Keratinocyte (primary cell): Measurements from ENCODE around the gene KNCN. TPM values are rescaled to one million over a fixed set of nuclear protein-coding genes. Genes with fewer than 3 reads are reported as not detected.

Experiments used
- DNase-seq: peaks from one replicate; pipeline ENCODE4 v3.0.0-alpha.2; 2011; ENCODE audit warnings: low read depth, missing footprints, low spot score
- FAIRE-seq: peaks from 2 replicates; lab custom pipeline; 2011; peaks lifted over from hg19 to GRCh38; lab: Jason Lieb, UNC
- H2AFZ ChIP-seq: 2 replicates; pipeline ENCODE4 v1.6.0; 2012; ENCODE audit warnings: low read length, control low read depth, inconsistent platforms; ENCODE audit not compliant: control insufficient read depth
- H3K27ac ChIP-seq: 2 replicates; pipeline ENCODE4 v1.5.1; 2011; ENCODE audit warnings: low read length; ENCODE audit not compliant: control insufficient read depth, insufficient read depth
- H3K27me3 ChIP-seq: 3 replicates; pipeline ENCODE4 v1.6.0; 2011; ENCODE audit warnings: low read length; ENCODE audit not compliant: control insufficient read depth, insufficient read depth; ENCODE audit errors: extremely low read depth
- H3K36me3 ChIP-seq, 2 experiments: 2 replicates in 1 of 2; 3 replicates in 1 of 2; pipeline ENCODE4 v1.5.1; 2011; ENCODE audit warnings: low read length in 2 of 2, mild to moderate bottlenecking in 1 of 2; ENCODE audit not compliant: control insufficient read depth in 2 of 2, insufficient read depth in 2 of 2; ENCODE audit errors: extremely low read depth in 1 of 2
- H3K4me1 ChIP-seq: 3 replicates; pipeline ENCODE4 v1.5.1; 2011; ENCODE audit warnings: low read length; ENCODE audit not compliant: control insufficient read depth, insufficient read depth; ENCODE audit errors: extremely low read depth
- H3K4me2 ChIP-seq: 3 replicates; pipeline ENCODE4 v1.6.0; 2011; ENCODE audit warnings: low read depth, low read length; ENCODE audit not compliant: control insufficient read depth, insufficient read depth; ENCODE audit errors: extremely low read depth
- H3K4me3 ChIP-seq, 3 experiments: fragments of 200-600 bp in 1 of 3; sonication (generic) in 1 of 3; 2 replicates in 2 of 3; 3 replicates in 1 of 3; pipeline ENCODE4 v1.5.1; 2011 to 2016; ENCODE audit warnings: low read length in 3 of 3, mild to moderate bottlenecking in 3 of 3, control low read depth in 2 of 3, inconsistent platforms in 1 of 3, low read depth in 1 of 3, mixed read lengths in 1 of 3, mixed run types in 1 of 3, moderate library complexity in 1 of 3; ENCODE audit not compliant: control insufficient read depth in 2 of 3, insufficient read depth in 2 of 3; ENCODE audit errors: extremely low read depth in 1 of 3
- H3K79me2 ChIP-seq: 2 replicates; pipeline ENCODE4 v1.6.0; 2012; ENCODE audit warnings: low read length; ENCODE audit not compliant: control insufficient read depth, insufficient read depth
- H3K9ac ChIP-seq: 3 replicates; pipeline ENCODE4 v1.6.0; 2011; ENCODE audit warnings: low read length; ENCODE audit not compliant: control insufficient read depth, insufficient read depth; ENCODE audit errors: extremely low read depth
- H3K9me1 ChIP-seq: 3 replicates; pipeline ENCODE4 v1.6.0; 2011; ENCODE audit warnings: low read length; ENCODE audit not compliant: control insufficient read depth, insufficient read depth; ENCODE audit errors: extremely low read depth
- H3K9me3 ChIP-seq: 2 replicates; pipeline ENCODE4 v1.5.1; 2012; ENCODE audit warnings: low read depth, low read length; ENCODE audit not compliant: control insufficient read depth
- H4K20me1 ChIP-seq: 3 replicates; pipeline ENCODE4 v1.6.0; 2011; ENCODE audit warnings: low read length; ENCODE audit not compliant: control insufficient read depth, insufficient read depth; ENCODE audit errors: extremely low read depth
- EZH2 ChIP-seq: IDR thresholded peaks from one replicate; pipeline ENCODE4 v1.6.1; 2012; ENCODE audit warnings: inconsistent platforms, mild to moderate bottlenecking, low read length, moderate library complexity
- dilution Hi-C: fragments of 300-500 bp; cut with MboI; formaldehyde crosslinking; loops from one replicate; pipeline ENCODE4 v1.7.0; 2020; ENCODE audit warnings: low sequenced_read_pairs; ENCODE audit not compliant: extremely low pct_ligation_motif_present
- polyA plus RNA-seq, 5 experiments: library from polyadenylated mRNA; depleted of rRNA in 3 of 5; stranded (reverse) in 3 of 5; stranded (forward) in 1 of 5; unstranded in 1 of 5; fragments of >200 nt; gene quantifications; 1 replicate in 1 of 5; 2 replicates in 3 of 5; 3 replicates in 1 of 5; pipeline versions ENCODE4 v1.2.1 to v1.2.3, GENCODE V29; 2011 to 2012; ENCODE audit warnings: missing spikeins in 2 of 5, low read depth in 1 of 5, low replicate concordance in 1 of 5
- TF ChIP-seq, protein P1 (sequence below), 3 experiments: IDR thresholded peaks in 1 of 3; conservative IDR thresholded peaks in 1 of 3; optimal IDR thresholded peaks in 1 of 3; 2 replicates in 2 of 3; 3 replicates in 1 of 3; pipeline versions ENCODE3 to v1.5.1; 2011; ENCODE audit warnings: low read length in 3 of 3, mild to moderate bottlenecking in 3 of 3, moderate library complexity in 2 of 3, control low read depth in 1 of 3, inconsistent platforms in 1 of 3; ENCODE audit not compliant: insufficient read depth in 2 of 3; ENCODE audit errors: extremely low read depth in 1 of 3

The KNCN gene
- polyA plus RNA-seq, 1 donor (not counting 4 experiments of a cell fraction or from before 2014, with no cell fraction given) = not detected

DNA sequence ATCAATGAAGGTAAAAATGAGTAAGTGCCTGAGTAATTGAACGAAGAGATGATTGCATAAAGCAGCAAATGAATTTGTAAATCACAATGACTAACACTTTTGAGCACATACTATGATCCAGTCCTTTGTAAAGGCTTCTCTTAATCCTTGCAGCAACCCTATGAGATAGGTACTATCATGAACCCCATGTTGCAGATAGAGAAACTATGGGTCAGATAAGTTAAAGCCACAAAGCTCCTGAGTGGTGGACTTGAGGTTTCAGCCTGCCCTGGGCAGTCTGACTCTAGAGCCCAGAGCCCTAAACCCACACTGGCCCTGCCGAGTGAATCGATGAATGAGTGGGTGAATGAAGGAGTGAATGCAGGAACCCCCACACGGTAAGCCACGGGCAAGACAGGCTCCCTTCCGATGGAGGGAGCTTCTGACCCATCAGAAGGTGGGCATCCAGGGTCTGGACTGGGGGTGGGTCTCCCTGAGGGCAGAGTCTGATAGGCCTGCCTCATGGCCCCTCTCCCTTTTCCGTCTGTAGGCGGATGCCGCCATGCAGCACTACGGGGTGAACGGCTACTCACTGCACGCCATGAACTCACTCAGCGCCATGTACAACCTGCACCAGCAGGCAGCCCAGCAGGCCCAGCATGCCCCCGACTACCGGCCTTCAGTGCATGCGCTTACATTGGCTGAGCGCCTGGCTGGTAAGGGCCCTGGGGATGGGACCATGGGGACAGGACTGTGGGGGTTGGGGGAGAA lies 44.8 kb downstream of the KNCN start:
- peaks cover 3% of the 10 kb centered on the region for H3K27me3 ChIP-seq

DNA sequence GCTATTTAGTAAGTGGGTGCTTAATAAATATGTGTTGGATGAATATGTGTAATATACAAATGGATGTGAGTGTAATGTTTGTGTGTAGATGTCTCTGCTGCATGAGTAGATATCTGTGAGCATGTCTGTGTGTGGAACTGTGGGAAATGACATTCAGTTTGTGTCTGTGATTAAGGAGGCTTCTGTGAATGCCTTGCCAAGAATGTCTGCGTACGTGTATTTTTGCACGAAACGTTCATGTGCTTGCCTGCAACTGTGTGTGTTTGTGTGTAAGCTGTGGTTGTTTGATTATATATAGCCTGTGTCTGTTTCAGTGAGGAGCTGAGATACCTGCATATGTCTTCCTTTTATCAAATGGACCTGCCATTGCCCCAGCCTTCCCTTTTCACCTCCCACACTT lies 48.0 kb downstream of the KNCN start:
- Histone ChIP-seq H3K9me3 (no peaks in the 10 kb centered on the region), H3K27ac (no peak overlapping the region), H3K4me3 (no peak overlapping the region), H3K27me3 (peaks cover 3% of the 10 kb centered on the region), H3K79me2 (no peaks in the 10 kb centered on the region), H3K4me2 (no peak overlapping the region), H3K9me1 (no peaks in the 10 kb centered on the region), H4K20me1 (no peaks in the 10 kb centered on the region), H3K4me1 (no peaks in the 10 kb centered on the region), H2AFZ (no peak overlapping the region), H3K36me3 (no peaks in the 10 kb centered on the region), H3K9ac (no peak overlapping the region)
- dilution Hi-C loops = no loop called here
- TF ChIP-seq, protein P1, sequence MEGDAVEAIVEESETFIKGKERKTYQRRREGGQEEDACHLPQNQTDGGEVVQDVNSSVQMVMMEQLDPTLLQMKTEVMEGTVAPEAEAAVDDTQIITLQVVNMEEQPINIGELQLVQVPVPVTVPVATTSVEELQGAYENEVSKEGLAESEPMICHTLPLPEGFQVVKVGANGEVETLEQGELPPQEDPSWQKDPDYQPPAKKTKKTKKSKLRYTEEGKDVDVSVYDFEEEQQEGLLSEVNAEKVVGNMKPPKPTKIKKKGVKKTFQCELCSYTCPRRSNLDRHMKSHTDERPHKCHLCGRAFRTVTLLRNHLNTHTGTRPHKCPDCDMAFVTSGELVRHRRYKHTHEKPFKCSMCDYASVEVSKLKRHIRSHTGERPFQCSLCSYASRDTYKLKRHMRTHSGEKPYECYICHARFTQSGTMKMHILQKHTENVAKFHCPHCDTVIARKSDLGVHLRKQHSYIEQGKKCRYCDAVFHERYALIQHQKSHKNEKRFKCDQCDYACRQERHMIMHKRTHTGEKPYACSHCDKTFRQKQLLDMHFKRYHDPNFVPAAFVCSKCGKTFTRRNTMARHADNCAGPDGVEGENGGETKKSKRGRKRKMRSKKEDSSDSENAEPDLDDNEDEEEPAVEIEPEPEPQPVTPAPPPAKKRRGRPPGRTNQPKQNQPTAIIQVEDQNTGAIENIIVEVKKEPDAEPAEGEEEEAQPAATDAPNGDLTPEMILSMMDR (optimal IDR thresholded peaks at IDR 0.05 in 1 of 3, IDR thresholded peaks at IDR 0.05 in 1 of 3, conservative IDR thresholded peaks at IDR 0.05 in 1 of 3; ENCODE audit: extremely low read depth in 1 of 3, insufficient read depth in 2 of 3, low read length in 3 of 3) = no peak
- TF ChIP-seq EZH2 = no peak
- FAIRE-seq (no peak), DNase-seq (no peak)

More for the DNA sequence above, 44.8 kb downstream of the KNCN start:
- no peak overlapping the region for H2AFZ ChIP-seq
- H3K27ac ChIP-seq = no peak overlapping the region
- dilution Hi-C loops = no loop called here
- H3K4me1 ChIP-seq = no peaks in the 10 kb centered on the region
- DNase-seq = no peak
- no peak overlapping the region for H3K4me2 ChIP-seq
- H3K79me2 ChIP-seq = no peaks in the 10 kb centered on the region
- H4K20me1 ChIP-seq = no peaks in the 10 kb centered on the region
- no peaks in the 10 kb centered on the region for H3K9me3 ChIP-seq
- no peak overlapping the region for H3K4me3 ChIP-seq
- no peak overlapping the region for H3K9ac ChIP-seq
- no peaks in the 10 kb centered on the region for H3K9me1 ChIP-seq
- no peak for FAIRE-seq
- TF ChIP-seq, protein P1 (optimal IDR thresholded peaks at IDR 0.05 in 1 of 3, IDR thresholded peaks at IDR 0.05 in 1 of 3, conservative IDR thresholded peaks at IDR 0.05 in 1 of 3; ENCODE audit: extremely low read depth in 1 of 3, insufficient read depth in 2 of 3, low read length in 3 of 3) = no peak
- TF ChIP-seq EZH2 = no peak
- H3K36me3 ChIP-seq = no peaks in the 10 kb centered on the region
